Liver (tissue), 9 donors: ENCODE measurements around the gene HIPK3. TPM values are rescaled to one million over a fixed set of nuclear protein-coding genes. Genes with fewer than 3 reads are reported as not detected.

Experiments used
- DNase-seq: peaks from one replicate; pipeline ENCODE4 v3.0.0-alpha.2; 2017; ENCODE audit warnings: low spot score
- H3K27ac ChIP-seq, 2 donors: one replicate each; pipeline ENCODE4 v1.7.0; 2013; ENCODE audit warnings: inconsistent platforms in 2 of 2, low read length in 2 of 2, control low read depth in 1 of 2, low read depth in 1 of 2, mild to moderate bottlenecking in 1 of 2
- H3K27me3 ChIP-seq, 4 donors: one replicate each; pipeline versions ENCODE4 v1.6.1 to v1.7.0; 2013; ENCODE audit warnings: low read length in 3 of 4, inconsistent platforms in 1 of 4, mild to moderate bottlenecking in 1 of 4, moderate library complexity in 1 of 4; ENCODE audit not compliant: control insufficient read depth in 4 of 4, insufficient read depth in 4 of 4
- H3K36me3 ChIP-seq, 4 donors: one replicate each; pipeline versions ENCODE4 v1.6.1 to v1.7.0; 2013; ENCODE audit warnings: low read length in 3 of 4, mild to moderate bottlenecking in 3 of 4, low read depth in 1 of 4, moderate library complexity in 1 of 4; ENCODE audit not compliant: control insufficient read depth in 4 of 4, insufficient read depth in 3 of 4
- H3K4me1 ChIP-seq, 4 donors: one replicate each; pipeline versions ENCODE4 v1.6.1 to v1.7.0; 2013; ENCODE audit warnings: low read length in 3 of 4, mild to moderate bottlenecking in 3 of 4, moderate library complexity in 1 of 4; ENCODE audit not compliant: control insufficient read depth in 4 of 4, insufficient read depth in 4 of 4
- H3K4me3 ChIP-seq, 3 donors: one replicate each; pipeline versions ENCODE4 v1.6.1 to v1.7.0; 2013; ENCODE audit warnings: low read length in 3 of 3, control low read depth in 1 of 3, low read depth in 1 of 3, mild to moderate bottlenecking in 1 of 3
- H3K9ac ChIP-seq, 2 donors: one replicate each; pipeline ENCODE4 v1.7.0; 2013; ENCODE audit warnings: low read length in 2 of 2, mild to moderate bottlenecking in 2 of 2, moderate library complexity in 2 of 2, control low read depth in 1 of 2, low read depth in 1 of 2
- H3K9me3 ChIP-seq, 4 donors: one replicate each; pipeline versions ENCODE4 v1.6.1 to v1.7.0; 2013; ENCODE audit warnings: low read length in 3 of 4; ENCODE audit not compliant: control insufficient read depth in 4 of 4
- ATF3 ChIP-seq: IDR thresholded peaks from 2 replicates; pipeline ENCODE4 v1.6.1; 2016; ENCODE audit warnings: antibody characterized with exemption
- CTCF ChIP-seq: fragments of 150-350 bp; IDR thresholded peaks from 2 replicates; pipeline ENCODE4 v1.5.1; 2017; ENCODE audit warnings: improper control_type of control experiment, low read depth, low read length; ENCODE audit not compliant: missing input control
- EGR1 ChIP-seq, 2 donors: IDR thresholded peaks; 2 replicates each; pipeline ENCODE4 v1.6.1; 2016 to 2018; ENCODE audit warnings: antibody characterized with exemption in 2 of 2, low read depth in 2 of 2
- FOXA1 ChIP-seq: IDR thresholded peaks from 2 replicates; pipeline ENCODE4 v1.6.1; 2016; ENCODE audit warnings: antibody characterized with exemption
- FOXA2 ChIP-seq: IDR thresholded peaks from 2 replicates; pipeline ENCODE4 v1.6.1; 2016; ENCODE audit warnings: antibody characterized with exemption
- GABPA ChIP-seq, 2 donors: IDR thresholded peaks in 1 of 2; conservative IDR thresholded peaks in 1 of 2; 2 replicates each; pipeline ENCODE4 v1.6.1; 2016; ENCODE audit warnings: antibody characterized with exemption in 2 of 2, mild to moderate bottlenecking in 1 of 2, moderate library complexity in 1 of 2
- HNF4A ChIP-seq, 2 donors: conservative IDR thresholded peaks; 2 replicates each; pipeline ENCODE4 v1.6.1; 2016; ENCODE audit warnings: antibody characterized with exemption in 2 of 2, mild to moderate bottlenecking in 2 of 2
- HNF4G ChIP-seq: IDR thresholded peaks from 2 replicates; pipeline ENCODE4 v1.6.1; 2016; ENCODE audit warnings: antibody characterized with exemption
- JUND ChIP-seq, 2 donors: IDR thresholded peaks; 2 replicates each; pipeline ENCODE4 v1.6.1; 2016; ENCODE audit warnings: antibody characterized with exemption in 2 of 2
- MAX ChIP-seq: IDR thresholded peaks from 2 replicates; pipeline ENCODE4 v1.6.1; 2016; ENCODE audit warnings: antibody characterized with exemption
- NR2F2 ChIP-seq: IDR thresholded peaks from 2 replicates; pipeline ENCODE4 v1.6.1; 2016; ENCODE audit warnings: antibody characterized with exemption
- RAD21 ChIP-seq, 2 donors: IDR thresholded peaks; 2 replicates each; pipeline ENCODE4 v1.6.1; 2016; ENCODE audit warnings: antibody characterized with exemption in 2 of 2, mild to moderate bottlenecking in 2 of 2
- REST ChIP-seq: IDR thresholded peaks from 2 replicates; pipeline ENCODE4 v1.6.1; 2016; ENCODE audit warnings: antibody characterized with exemption, mild to moderate bottlenecking
- RXRA ChIP-seq, 2 donors: IDR thresholded peaks; 2 replicates each; pipeline ENCODE4 v1.6.1; 2017 to 2018; ENCODE audit warnings: antibody characterized with exemption in 2 of 2, mild to moderate bottlenecking in 1 of 2
- SP1 ChIP-seq: IDR thresholded peaks from 2 replicates; pipeline ENCODE4 v1.6.1; 2018; ENCODE audit warnings: antibody characterized with exemption, mild to moderate bottlenecking
- TAF1 ChIP-seq: conservative IDR thresholded peaks from 2 replicates; pipeline ENCODE4 v1.6.1; 2016; ENCODE audit warnings: antibody characterized with exemption, mild to moderate bottlenecking
- YY1 ChIP-seq: IDR thresholded peaks from 2 replicates; pipeline ENCODE4 v1.6.1; 2016; ENCODE audit warnings: antibody characterized with exemption, mild to moderate bottlenecking
- ZBTB33 ChIP-seq: IDR thresholded peaks from 2 replicates; pipeline ENCODE4 v1.6.1; 2016; ENCODE audit warnings: antibody characterized with exemption
- WGBS: extraction: QIAGEN DNeasy Blood & Tissue Kit; methylation state at CpG from one replicate; pipeline ENCODE4 v1.1.7; 2013; 5-methylcytosine and 5-hydroxymethylcytosine counted together
- polyA plus RNA-seq, 2 donors: library from polyadenylated mRNA; stranded (reverse) in 1 of 2; unstranded in 1 of 2; fragments of 200-250 nt in 1 of 2; fragments of >200 nt in 1 of 2; fragmentation: Nextera tagmentation in 1 of 2; extraction: Ambion mirVana in 1 of 2; gene quantifications; one replicate each; pipeline versions ENCODE4 v1.2.1 to v1.2.3, GENCODE V29; 2013 to 2015
- total RNA-seq, 2 donors: library from RNA; depleted of rRNA; stranded (reverse); fragments of >200 nt; gene quantifications; one replicate each; pipeline ENCODE4 v1.2.3, GENCODE V29; 2014
- donor health status: healthy.
- donor health status: healthy.
- donor health status: healthy.
- donor health status: healthy.
- donor health status: healthy.

The HIPK3 gene
- total and polyA plus RNA-seq, 4 donors = 12.0 to 67.5 (median 27.6) TPM

GRCh38 chr11:33281758-33282157 is 24.6 kb downstream of the HIPK3 start:
- Histone ChIP-seq H3K36me3 (peaks cover 0 to 4% (median 2%) of the 10 kb centered on the region in 4 donors), H3K27me3 (no peaks in the 10 kb centered on the region), H3K27ac (no peak overlapping the region), H3K4me3 (no peak overlapping the region), H3K9ac (no peak overlapping the region), H3K4me1 (peaks cover 0 to 11% (median 6%) of the 10 kb centered on the region in 4 donors), H3K9me3 (no peaks in the 10 kb centered on the region)
- no peak for TF ChIP-seq HNF4A (conservative IDR thresholded peaks at IDR 0.05)
- TF ChIP-seq YY1 = no peak
- no peak for TF ChIP-seq NR2F2
- no peak for TF ChIP-seq EGR1 (IDR thresholded peaks at IDR 0.05; ENCODE audit: low read depth in 2 of 2)
- no peak for TF ChIP-seq CTCF
- no peak for TF ChIP-seq HNF4G
- no peak for TF ChIP-seq TAF1
- TF ChIP-seq FOXA2 = no peak
- no peak for DNase-seq

- Histone ChIP-seq H3K4me3 (no peak overlapping the region), H3K9me3 (no peaks in the 10 kb centered on the region), H3K27ac (no peak overlapping the region), H3K36me3 (peaks cover 0 to 10% (median 6%) of the 10 kb centered on the region in 4 donors), H3K9ac (no peak overlapping the region), H3K4me1 (peaks cover 0 to 11% (median 3%) of the 10 kb centered on the region in 4 donors), H3K27me3 (no peaks in the 10 kb centered on the region)
- TF ChIP-seq EGR1 (IDR thresholded peaks at IDR 0.05; ENCODE audit: low read depth in 2 of 2) (no peak), RXRA (IDR thresholded peaks at IDR 0.05) (no peak), HNF4A (conservative IDR thresholded peaks at IDR 0.05) (no peak), SP1 (no peak), RAD21 (IDR thresholded peaks at IDR 0.05) (no peak), GABPA (IDR thresholded peaks at IDR 0.05 in 1 of 2, conservative IDR thresholded peaks at IDR 0.05 in 1 of 2) (no peak), NR2F2 (no peak), JUND (IDR thresholded peaks at IDR 0.05) (no peak), HNF4G (no peak), ZBTB33 (no peak), FOXA2 (no peak), ATF3 (no peak), TAF1 (no peak), REST (no peak), CTCF (no peak), FOXA1 (no peak), MAX (no peak)
- DNase-seq = no peak
- 92% methylated on average over 2 of the region's 2 CpGs for WGBS
Measured at GRCh38 chr11:33284818-33285217, 27.6 kb downstream of the HIPK3 start.
